GM13977 (cell line): Measurements from ENCODE around the gene GNPDA2.

ENCODE experiments used
- DNase-seq: peaks from one replicate; pipeline ENCODE4 v3.0.0; 2012; ENCODE audit warnings: low spot score
- in situ Hi-C: fragments of 300-500 bp; cut with MboI; formaldehyde crosslinking; loops from one replicate; pipeline ENCODE4 v1.12.0; 2022; ENCODE audit warnings: low sequenced_read_pairs, low pct_unique_long_range_greater_than_20kb, mixed read lengths, inconsistent platforms; ENCODE audit not compliant: unreplicated experiment
- TF ChIP-seq, protein P1 (sequence below): IDR thresholded peaks from 2 replicates; pipeline ENCODE4 v1.5.1; 2012; ENCODE audit warnings: mild to moderate bottlenecking, control low read depth; ENCODE audit not compliant: insufficient read depth; ENCODE audit errors: extremely low read depth, missing control alignments

The GNPDA2 gene

DNA sequence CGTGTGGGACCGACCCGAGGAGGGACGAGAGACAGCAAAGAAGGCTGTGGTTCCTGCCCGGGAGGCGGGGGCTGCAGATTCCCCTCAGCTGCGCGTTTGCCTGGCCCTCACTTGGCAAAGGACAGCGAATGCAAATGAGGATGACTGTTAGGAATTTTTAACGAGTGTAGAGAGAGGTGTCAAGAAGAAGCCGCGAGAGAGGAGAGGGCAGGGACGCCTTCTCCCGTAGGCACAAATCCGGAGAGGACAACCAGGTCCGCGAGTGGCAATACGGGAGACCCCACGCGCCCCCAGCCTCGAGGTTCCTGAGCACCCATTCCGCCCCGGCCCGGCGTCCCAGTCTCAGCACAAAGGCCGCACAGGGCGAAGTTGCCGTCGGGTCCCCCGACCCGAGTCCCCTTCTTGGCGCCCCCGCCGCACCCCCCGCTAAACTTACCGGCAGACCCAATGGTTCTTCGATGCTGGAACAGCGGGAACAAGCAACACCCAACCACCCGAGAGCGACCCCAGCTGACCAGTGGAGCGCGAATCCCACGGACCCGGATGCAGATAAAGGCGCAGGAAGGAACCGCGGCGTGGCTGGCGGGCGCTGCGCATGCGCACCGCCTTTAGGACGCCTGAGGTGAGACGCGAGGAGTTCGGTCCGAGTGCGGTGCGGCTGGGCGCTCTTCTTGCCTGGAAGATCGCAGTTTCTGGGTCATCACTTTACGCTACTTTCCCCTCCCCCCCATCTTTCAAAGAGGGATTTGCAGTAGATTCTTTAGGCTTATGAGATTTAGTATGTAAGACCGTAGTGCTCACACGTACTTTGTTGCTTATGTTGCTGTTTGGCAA lies at the start of gene GNPDA2:
Gene GNPDA2, minus strand, starts transcription at position 519 of the 834 bp plus-strand sequence. CDS start 4,349 bp downstream, outside the sequence.
- TF ChIP-seq, protein P1, sequence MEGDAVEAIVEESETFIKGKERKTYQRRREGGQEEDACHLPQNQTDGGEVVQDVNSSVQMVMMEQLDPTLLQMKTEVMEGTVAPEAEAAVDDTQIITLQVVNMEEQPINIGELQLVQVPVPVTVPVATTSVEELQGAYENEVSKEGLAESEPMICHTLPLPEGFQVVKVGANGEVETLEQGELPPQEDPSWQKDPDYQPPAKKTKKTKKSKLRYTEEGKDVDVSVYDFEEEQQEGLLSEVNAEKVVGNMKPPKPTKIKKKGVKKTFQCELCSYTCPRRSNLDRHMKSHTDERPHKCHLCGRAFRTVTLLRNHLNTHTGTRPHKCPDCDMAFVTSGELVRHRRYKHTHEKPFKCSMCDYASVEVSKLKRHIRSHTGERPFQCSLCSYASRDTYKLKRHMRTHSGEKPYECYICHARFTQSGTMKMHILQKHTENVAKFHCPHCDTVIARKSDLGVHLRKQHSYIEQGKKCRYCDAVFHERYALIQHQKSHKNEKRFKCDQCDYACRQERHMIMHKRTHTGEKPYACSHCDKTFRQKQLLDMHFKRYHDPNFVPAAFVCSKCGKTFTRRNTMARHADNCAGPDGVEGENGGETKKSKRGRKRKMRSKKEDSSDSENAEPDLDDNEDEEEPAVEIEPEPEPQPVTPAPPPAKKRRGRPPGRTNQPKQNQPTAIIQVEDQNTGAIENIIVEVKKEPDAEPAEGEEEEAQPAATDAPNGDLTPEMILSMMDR: no peak
- DNase-seq: peak; percentile 84
- in situ Hi-C loops: no loop called here

DNA sequence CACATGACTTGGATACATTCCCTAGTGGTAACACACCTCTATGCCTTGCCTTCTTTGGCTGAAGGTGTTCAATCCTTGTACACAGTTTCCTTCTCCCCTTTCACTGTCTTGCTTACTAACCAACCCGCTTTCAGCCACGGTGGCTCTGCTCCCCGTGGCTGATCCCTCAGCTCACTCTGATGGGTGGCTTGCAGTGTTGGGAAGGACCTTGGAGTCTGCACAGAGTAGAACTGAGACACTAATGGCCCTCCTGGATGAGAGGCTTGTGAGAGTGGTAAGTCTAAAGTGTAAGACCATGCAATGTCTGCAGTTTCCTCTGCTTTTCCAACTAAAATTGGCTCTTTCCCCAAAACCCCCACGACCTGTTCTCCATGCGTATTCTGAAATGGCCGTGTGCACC lies 46.0 kb upstream of the GNPDA2 start:
- TF ChIP-seq, protein P1: no peak
- no peak for DNase-seq
- in situ Hi-C loops: loop anchor here (25.0 kb wide), 1 partner anchor 1490 kb away; no protein-coding TSS in a partner anchor

DNA sequence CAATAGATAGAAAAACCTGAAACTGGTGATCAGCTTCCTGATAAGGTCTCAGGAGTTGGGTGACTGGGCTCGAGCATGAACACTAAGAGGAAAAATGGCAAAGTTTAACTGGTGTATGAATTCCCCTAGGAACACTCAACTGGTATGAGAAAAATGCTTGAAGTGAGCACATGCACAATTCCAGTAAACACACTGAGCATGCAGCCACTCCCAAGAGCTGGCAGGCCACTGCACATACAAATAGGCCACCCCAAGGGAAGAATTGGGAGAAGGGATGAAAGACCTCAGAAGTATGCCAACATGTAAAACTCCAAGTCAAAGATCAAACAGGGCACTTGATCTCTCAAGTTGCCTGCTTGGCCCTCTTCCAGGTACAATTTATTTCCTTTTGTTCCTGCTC lies 45.4 kb upstream of the GNPDA2 start:
- TF ChIP-seq, protein P1: no peak
- no peak for DNase-seq
- in situ Hi-C loops: loop anchor here (25.0 kb wide), 1 partner anchor 1491 kb away; no protein-coding TSS in a partner anchor

DNA sequence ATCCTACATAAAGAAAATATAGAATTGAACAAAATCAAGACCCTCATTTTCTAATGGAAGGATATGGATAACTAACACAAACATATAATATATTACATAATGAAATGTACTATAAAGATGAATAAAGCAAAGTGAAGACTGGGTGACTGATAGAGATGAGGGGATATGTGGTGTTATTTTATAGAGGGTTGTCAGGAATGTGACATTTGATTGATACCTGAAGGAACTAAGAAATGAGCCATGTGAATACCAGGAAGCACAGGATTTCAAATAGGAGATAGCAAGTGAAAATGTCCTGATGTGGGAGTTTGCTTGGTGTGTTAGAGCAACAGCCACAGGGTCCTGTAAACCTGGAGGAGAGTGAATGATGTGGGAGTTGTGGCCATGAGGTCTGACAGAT lies 40.1 kb upstream of the GNPDA2 start:
- in situ Hi-C loops: loop anchor here (25.0 kb wide), 1 partner anchor 1496 kb away; no protein-coding TSS in a partner anchor
- TF ChIP-seq, protein P1: no peak
- DNase-seq: no peak

DNA sequence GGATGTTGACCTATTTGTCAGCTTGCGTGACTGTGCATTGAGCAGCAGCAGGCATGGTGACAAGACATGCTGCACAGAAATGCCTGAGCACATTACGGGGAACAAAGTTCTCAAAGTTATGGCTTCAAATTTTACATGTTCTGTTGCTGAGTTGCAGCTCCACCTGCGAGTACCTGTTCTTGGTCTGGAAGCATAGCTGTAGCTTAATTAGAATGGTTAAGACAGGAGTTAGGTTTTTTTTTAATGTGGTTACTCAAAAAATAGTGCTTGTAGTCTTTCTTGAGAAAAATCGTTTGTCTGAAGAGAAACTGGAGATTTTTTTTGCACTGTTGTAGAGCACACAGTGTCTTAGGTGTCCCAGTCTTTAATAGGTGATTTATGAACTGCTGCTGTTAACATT lies 38.8 kb upstream of the GNPDA2 start:
- TF ChIP-seq, protein P1: no peak
- no peak for DNase-seq
- in situ Hi-C loops: loop anchor here (25.0 kb wide), 1 partner anchor 1497 kb away; no protein-coding TSS in a partner anchor

DNA sequence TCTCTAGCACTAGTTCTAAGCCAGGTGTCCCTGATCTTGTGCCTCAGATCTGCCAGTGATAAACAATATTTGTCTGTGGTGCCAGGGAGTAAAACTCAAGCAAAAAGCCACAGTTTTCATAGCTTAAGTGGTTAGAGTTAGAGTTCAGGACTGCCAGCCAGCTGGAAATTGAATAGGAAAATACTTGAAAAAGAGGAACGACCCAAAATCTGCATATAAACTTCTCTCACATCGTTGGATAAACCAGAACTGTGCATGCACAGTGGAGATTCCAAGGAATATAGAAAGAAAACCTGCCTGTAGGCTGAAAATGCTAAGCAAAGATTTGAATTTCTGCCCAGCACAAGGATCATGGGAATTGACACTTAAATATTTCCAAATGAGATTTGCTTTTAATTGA lies 35.0 kb upstream of the GNPDA2 start:
- TF ChIP-seq, protein P1: no peak
- in situ Hi-C loops: loop anchor here (25.0 kb wide), 1 partner anchor 1501 kb away; no protein-coding TSS in a partner anchor
- no peak for DNase-seq
